ENCODE measurements around the gene ENPP1.

GRCh38 chr6:131916847-131917246, 109.0 kb downstream of the ENPP1 start:
- TF ChIP-seq CTCF (IDR thresholded peaks at IDR 0.05 in 2 of 3, conservative IDR thresholded peaks at IDR 0.05 in 1 of 3; ENCODE audit: insufficient read depth in 2 of 3, low read depth in 1 of 3, low read length in 3 of 3) (no peak), ZNF444 (CRISPR knock-in tag; IDR thresholded peaks at IDR 0.05) (no peak), RFX5 (IDR thresholded peaks at IDR 0.05; ENCODE audit: low read depth, low read length) (no peak), EZH2 (IDR thresholded peaks at IDR 0.05; ENCODE audit: borderline replicate concordance, low read depth, low read length) (no peak), YY1 (IDR thresholded peaks at IDR 0.05; ENCODE audit: borderline replicate concordance in 1 of 3, control insufficient read depth in 1 of 3, extremely low read depth in 1 of 3, insufficient read depth in 3 of 3, insufficient read length in 1 of 3, insufficient replicate concordance in 2 of 3, low read depth in 1 of 3, low read length in 2 of 3) (no peak)

Measured in K562 (cell line).